Osteoblast (primary cell): Measurements from ENCODE around the gene PEX6. TPM values are rescaled to one million over a fixed set of nuclear protein-coding genes. Genes with fewer than 3 reads are reported as not detected.

Experiments used
- DNase-seq: peaks from one replicate; pipeline ENCODE4 v3.0.0; 2011; ENCODE audit warnings: low spot score, mixed read lengths; ENCODE audit not compliant: insufficient read length; ENCODE audit errors: missing footprints
- H2AFZ ChIP-seq: 2 replicates; pipeline ENCODE4 v1.6.0; 2011; ENCODE audit warnings: mild to moderate bottlenecking, low read length
- H3K27ac ChIP-seq: 2 replicates; pipeline ENCODE4 v1.5.1; 2011; ENCODE audit warnings: mild to moderate bottlenecking, low read depth, low read length, moderate library complexity
- H3K27me3 ChIP-seq: 2 replicates; pipeline ENCODE4 v1.6.0; 2012; ENCODE audit warnings: mild to moderate bottlenecking, control low read depth, inconsistent platforms, low read length, moderate library complexity; ENCODE audit not compliant: insufficient read depth
- H3K36me3 ChIP-seq: 2 replicates; pipeline ENCODE4 v1.5.1; 2011; ENCODE audit warnings: mild to moderate bottlenecking, low read length, control low read depth, moderate library complexity; ENCODE audit not compliant: insufficient read depth
- H3K4me1 ChIP-seq: 2 replicates; pipeline ENCODE4 v1.5.1; 2011; ENCODE audit warnings: mild to moderate bottlenecking, low read length, control low read depth, moderate library complexity; ENCODE audit not compliant: insufficient read depth
- H3K4me2 ChIP-seq: 2 replicates; pipeline ENCODE4 v1.6.0; 2011; ENCODE audit warnings: mild to moderate bottlenecking, low read length; ENCODE audit not compliant: insufficient read depth
- H3K4me3 ChIP-seq: fragments of 200-600 bp; sonication (generic); 3 replicates; pipeline ENCODE4 v1.5.1; 2012; ENCODE audit warnings: mild to moderate bottlenecking, low read length, inconsistent platforms; ENCODE audit not compliant: insufficient read depth
- H3K79me2 ChIP-seq: 2 replicates; pipeline ENCODE4 v1.6.0; 2012; ENCODE audit warnings: mild to moderate bottlenecking, low read length, control low read depth, inconsistent platforms; ENCODE audit not compliant: insufficient read depth
- H3K9me3 ChIP-seq: 2 replicates; pipeline ENCODE4 v1.5.1; 2011; ENCODE audit warnings: low read depth, low read length, control low read depth
- H4K20me1 ChIP-seq: 2 replicates; pipeline ENCODE4 v1.6.0; 2012; ENCODE audit warnings: mild to moderate bottlenecking, low read length, control low read depth; ENCODE audit not compliant: insufficient read depth
- total RNA-seq: library from RNA; depleted of rRNA; stranded (reverse); fragments of >200 nt; gene quantifications from 2 replicates; pipeline ENCODE4 v1.2.3, GENCODE V29; 2012
- TF ChIP-seq, protein P1 (sequence below): IDR thresholded peaks from 2 replicates; pipeline ENCODE4 v1.5.1; 2011; ENCODE audit warnings: mild to moderate bottlenecking, low read depth, low read length, moderate library complexity; ENCODE audit errors: extremely low read depth

PEX6 gene
- total RNA-seq, 1 donor, result 23.5 TPM

DNA sequence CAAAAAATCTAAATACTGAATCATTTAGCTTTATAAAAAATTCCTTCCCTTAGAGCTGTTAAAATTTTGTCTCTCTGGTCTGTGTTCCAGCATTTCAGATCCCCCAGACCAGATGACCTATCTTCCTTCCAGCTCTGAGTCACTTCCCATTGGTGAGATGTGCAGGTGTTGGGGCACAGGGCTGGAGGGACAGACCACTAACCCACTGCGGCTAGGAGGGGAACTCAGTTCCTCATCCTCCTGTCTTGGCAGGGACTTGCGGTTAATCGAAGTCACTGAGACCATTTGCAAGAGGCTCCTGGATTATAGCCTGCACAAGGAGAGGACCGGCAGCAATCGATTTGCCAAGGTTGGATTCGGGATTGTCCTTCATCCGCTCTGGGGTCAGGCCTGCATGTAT lies 43.7 kb downstream of the PEX6 start:
- Histone ChIP-seq H3K9me3 (no peaks in the 10 kb centered on the region), H3K4me2 (no peak overlapping the region), H3K4me1 (peaks cover 9% of the 10 kb centered on the region), H3K36me3 (peaks cover 25% of the 10 kb centered on the region), H2AFZ (no peak overlapping the region), H3K27me3 (no peaks in the 10 kb centered on the region), H3K27ac (no peak overlapping the region), H4K20me1 (peaks cover 6% of the 10 kb centered on the region), H3K79me2 (peaks cover 45% of the 10 kb centered on the region), H3K4me3 (no peak overlapping the region)
- TF ChIP-seq, protein P1, sequence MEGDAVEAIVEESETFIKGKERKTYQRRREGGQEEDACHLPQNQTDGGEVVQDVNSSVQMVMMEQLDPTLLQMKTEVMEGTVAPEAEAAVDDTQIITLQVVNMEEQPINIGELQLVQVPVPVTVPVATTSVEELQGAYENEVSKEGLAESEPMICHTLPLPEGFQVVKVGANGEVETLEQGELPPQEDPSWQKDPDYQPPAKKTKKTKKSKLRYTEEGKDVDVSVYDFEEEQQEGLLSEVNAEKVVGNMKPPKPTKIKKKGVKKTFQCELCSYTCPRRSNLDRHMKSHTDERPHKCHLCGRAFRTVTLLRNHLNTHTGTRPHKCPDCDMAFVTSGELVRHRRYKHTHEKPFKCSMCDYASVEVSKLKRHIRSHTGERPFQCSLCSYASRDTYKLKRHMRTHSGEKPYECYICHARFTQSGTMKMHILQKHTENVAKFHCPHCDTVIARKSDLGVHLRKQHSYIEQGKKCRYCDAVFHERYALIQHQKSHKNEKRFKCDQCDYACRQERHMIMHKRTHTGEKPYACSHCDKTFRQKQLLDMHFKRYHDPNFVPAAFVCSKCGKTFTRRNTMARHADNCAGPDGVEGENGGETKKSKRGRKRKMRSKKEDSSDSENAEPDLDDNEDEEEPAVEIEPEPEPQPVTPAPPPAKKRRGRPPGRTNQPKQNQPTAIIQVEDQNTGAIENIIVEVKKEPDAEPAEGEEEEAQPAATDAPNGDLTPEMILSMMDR, result no peak
- peak; percentile 30 for DNase-seq

DNA sequence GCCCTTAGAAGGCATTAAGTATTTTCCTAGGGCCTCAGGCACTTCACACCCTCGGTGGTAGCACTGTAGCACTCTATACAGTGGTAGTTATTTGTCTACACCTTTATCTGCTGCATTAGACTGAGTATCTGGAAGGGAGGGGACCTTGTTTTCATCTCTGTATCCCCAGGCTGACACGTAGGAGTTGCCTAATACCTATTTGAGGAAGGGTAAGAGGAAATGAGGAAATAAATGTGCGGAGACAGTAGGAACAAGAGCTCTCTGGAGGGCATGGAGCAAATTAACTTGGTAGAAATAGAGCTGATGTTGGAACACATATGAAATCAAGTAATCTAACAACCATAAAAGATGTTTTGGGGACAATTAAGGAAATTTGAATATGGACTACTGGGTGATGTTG lies 45.8 kb downstream of the PEX6 start:
- TF ChIP-seq, protein P1, result no peak
- Histone ChIP-seq H3K27ac (no peak overlapping the region), H3K4me2 (no peak overlapping the region), H4K20me1 (peaks cover 6% of the 10 kb centered on the region), H3K9me3 (no peaks in the 10 kb centered on the region), H3K4me1 (peaks cover 12% of the 10 kb centered on the region), H3K4me3 (no peak overlapping the region), H3K79me2 (peaks cover 46% of the 10 kb centered on the region), H3K36me3 (peaks cover 21% of the 10 kb centered on the region), H2AFZ (no peak overlapping the region), H3K27me3 (no peaks in the 10 kb centered on the region)
- no peak for DNase-seq

DNA sequence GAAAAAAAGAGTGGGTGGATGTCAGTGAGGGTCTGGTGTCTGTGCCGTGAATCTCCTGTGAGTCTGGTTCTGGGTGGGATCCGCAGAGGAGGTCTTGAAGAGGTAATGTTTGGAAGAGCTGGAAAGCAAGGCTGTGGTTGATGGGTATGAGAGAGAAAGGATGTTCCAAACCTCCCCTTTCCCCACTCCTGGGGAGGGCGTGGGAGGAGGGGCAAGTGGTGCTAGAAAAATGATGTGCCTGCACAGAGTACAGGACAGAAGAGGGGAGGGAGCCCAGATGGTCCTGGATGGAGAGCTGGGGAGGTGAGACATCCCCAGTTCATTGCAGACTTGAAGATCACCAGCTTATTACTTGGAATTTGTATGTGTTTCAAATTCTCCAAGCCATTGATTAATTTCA lies 46.6 kb downstream of the PEX6 start:
- no peaks in the 10 kb centered on the region for H3K27me3 ChIP-seq
- no peak overlapping the region for H3K27ac ChIP-seq
- H3K4me3 ChIP-seq, result no peak overlapping the region
- H3K4me1 ChIP-seq, result peaks cover 12% of the 10 kb centered on the region
- H3K79me2 ChIP-seq, result peaks cover 46% of the 10 kb centered on the region
- peaks cover 17% of the 10 kb centered on the region for H3K36me3 ChIP-seq
- H3K9me3 ChIP-seq, result no peaks in the 10 kb centered on the region
- DNase-seq, result peak; percentile 13
- peaks cover 3% of the 10 kb centered on the region for H4K20me1 ChIP-seq
- no peak overlapping the region for H3K4me2 ChIP-seq
- TF ChIP-seq, protein P1, result no peak
- no peak overlapping the region for H2AFZ ChIP-seq

DNA sequence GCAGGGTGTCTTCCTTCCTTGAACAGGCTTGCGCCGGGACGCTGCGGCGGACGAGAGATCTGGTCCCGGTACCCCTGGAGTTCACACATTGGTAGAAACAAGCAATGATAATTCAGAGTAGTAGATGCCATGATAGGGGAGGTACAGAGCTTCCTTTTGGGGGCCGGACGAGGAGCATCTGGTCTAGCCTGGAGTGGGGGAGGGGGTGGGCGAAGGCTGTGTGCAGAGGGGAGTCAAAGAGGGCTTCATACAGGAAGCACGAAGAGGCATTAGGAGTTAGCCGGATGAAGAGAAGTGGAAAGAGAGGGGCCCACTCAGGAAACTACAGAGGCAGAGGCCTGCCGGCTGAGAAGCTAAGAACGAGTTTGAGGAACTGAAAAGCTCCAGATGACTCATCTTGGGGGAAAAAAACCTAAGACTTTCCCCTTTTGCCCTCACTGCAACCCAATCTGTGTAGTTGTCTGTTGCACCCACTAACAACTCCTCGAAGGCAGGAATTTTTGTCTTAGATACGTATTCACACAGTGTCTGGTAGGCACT lies 49.1 kb downstream of the PEX6 start:
- H3K27ac ChIP-seq, result peak overlapping the region; percentile 91
- peak overlapping the region; percentile 88 for H3K4me3 ChIP-seq
- peaks cover 3% of the 10 kb centered on the region for H4K20me1 ChIP-seq
- peak overlapping the region; percentile 91 for H3K4me2 ChIP-seq
- H2AFZ ChIP-seq, result peak overlapping the region; percentile 94
- peaks cover 7% of the 10 kb centered on the region for H3K36me3 ChIP-seq
- peaks cover 41% of the 10 kb centered on the region for H3K79me2 ChIP-seq
- H3K4me1 ChIP-seq, result peaks cover 12% of the 10 kb centered on the region
- DNase-seq, result peak; percentile 87
- no peaks in the 10 kb centered on the region for H3K9me3 ChIP-seq
- TF ChIP-seq, protein P1, result no peak
- no peaks in the 10 kb centered on the region for H3K27me3 ChIP-seq
